Suprapubic skin (tissue), 4 donors: ENCODE data around the gene C1QTNF6. TPM values are rescaled to one million over a fixed set of nuclear protein-coding genes. Genes with fewer than 3 reads are reported as not detected.

Experiments
- DNase-seq, 2 donors: peaks; one replicate each; pipeline ENCODE4 v3.0.0-alpha.2; 2019; ENCODE audit warnings: low spot score in 2 of 2
- H3K27ac ChIP-seq: fragments of 200-600 bp; sonication (generic); one replicate; pipeline ENCODE4 v1.5.1; 2019
- H3K27me3 ChIP-seq: fragments of 200-600 bp; sonication (generic); one replicate; pipeline ENCODE4 v1.5.1; 2019
- H3K36me3 ChIP-seq: fragments of 200-600 bp; sonication (generic); one replicate; pipeline ENCODE4 v1.5.1; 2019
- H3K4me1 ChIP-seq: fragments of 200-600 bp; sonication (generic); one replicate; pipeline ENCODE4 v1.5.1; 2019
- H3K4me3 ChIP-seq: fragments of 200-600 bp; sonication (generic); one replicate; pipeline ENCODE4 v1.5.1; 2019; ENCODE audit warnings: mild to moderate bottlenecking
- H3K9me3 ChIP-seq: fragments of 200-600 bp; sonication (generic); one replicate; pipeline ENCODE4 v1.5.1; 2019
- CTCF ChIP-seq, 2 donors: fragments of 200-600 bp in 1 of 2; fragments of 450-650 bp in 1 of 2; sonication (generic) in 1 of 2; IDR thresholded peaks; one replicate each; pipeline ENCODE4 v1.5.1; 2016 to 2019; ENCODE audit warnings: antibody characterized with exemption in 2 of 2, mild to moderate bottlenecking in 1 of 2, moderate library complexity in 1 of 2
- EP300 ChIP-seq: sonication (generic); formaldehyde crosslinking; IDR thresholded peaks from one replicate; pipeline ENCODE4 v1.6.1; 2017; ENCODE audit warnings: antibody characterized with exemption
- POLR2A ChIP-seq, 2 donors: fragments of 450-650 bp; IDR thresholded peaks; one replicate each; pipeline ENCODE4 v1.6.1; 2017; ENCODE audit warnings: antibody characterized with exemption in 2 of 2, mild to moderate bottlenecking in 2 of 2, moderate library complexity in 2 of 2
- POLR2AphosphoS5 ChIP-seq, 3 donors: sonication (generic); formaldehyde crosslinking; IDR thresholded peaks; one replicate each; pipeline ENCODE4 v1.6.1; 2017; ENCODE audit warnings: antibody characterized with exemption in 3 of 3
- WGBS: methylation state at CpG from one replicate; pipeline ENCODE4 v1.1.5; 2018; 5-methylcytosine and 5-hydroxymethylcytosine counted together
- total RNA-seq, 4 donors: library from RNA; depleted of rRNA; stranded (reverse); fragments of >200 nt; gene quantifications; one replicate each; pipeline ENCODE4 v1.1.0, GENCODE V29; 2016

The C1QTNF6 gene
- total RNA-seq, 4 donors from 2014 or later = 1.2 to 8.4 (median 2.7) TPM

DNA sequence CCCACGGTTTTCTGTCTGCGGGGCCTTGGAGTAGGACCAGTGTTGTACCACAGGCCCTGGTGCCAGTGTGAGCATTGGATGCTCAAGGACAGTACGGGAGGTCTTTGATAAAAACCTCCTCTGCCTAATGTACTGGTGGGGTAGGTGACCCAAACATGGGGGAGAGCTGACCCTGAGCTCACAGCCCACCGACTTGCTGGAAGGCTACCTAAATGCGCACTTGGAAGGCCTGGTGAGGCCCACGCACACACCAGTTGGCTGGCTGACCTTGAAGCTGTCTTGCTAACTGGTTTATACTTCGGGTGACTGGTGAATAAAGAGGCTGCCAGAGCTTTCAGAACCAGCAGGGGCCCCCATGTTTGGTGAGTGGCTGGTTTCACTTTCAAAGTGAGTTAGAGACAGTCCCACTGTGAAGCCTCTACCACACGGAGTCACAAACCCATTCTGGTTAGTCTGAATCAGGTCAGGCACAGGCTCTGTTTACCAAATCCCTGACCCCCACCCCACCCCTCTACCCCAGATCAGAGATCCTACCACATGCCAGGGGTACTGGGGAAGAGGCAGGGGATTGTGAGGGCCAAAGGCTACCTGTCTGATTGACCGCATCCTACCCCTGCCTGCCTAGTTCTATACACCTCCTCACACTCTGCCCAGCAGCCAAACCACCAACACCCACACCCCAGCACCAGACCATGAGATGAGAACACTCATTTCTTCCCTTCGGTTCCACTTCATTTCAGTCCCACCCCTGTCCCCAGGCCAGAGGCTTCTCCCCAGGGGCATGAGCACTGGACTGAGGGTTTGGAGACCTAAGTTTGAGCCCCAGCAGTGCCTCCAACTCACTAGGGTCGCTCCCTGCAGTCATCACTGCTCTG is 25.6 kb downstream of the C1QTNF6 start:
- H3K27me3 ChIP-seq = peaks cover 10% of the 10 kb centered on the region
- H3K4me1 ChIP-seq = peaks cover 11% of the 10 kb centered on the region
- no peaks in the 10 kb centered on the region for H3K9me3 ChIP-seq
- H3K27ac ChIP-seq = no peak overlapping the region
- H3K36me3 ChIP-seq = no peaks in the 10 kb centered on the region
- H3K4me3 ChIP-seq = no peak overlapping the region
- 82% methylated on average over 11 of the region's 11 CpGs for WGBS
- no peak for TF ChIP-seq POLR2AphosphoS5 (IDR thresholded peaks at IDR 0.05)
- no peak for TF ChIP-seq CTCF (IDR thresholded peaks at IDR 0.05)
- TF ChIP-seq POLR2A (IDR thresholded peaks at IDR 0.05) = no peak
- TF ChIP-seq EP300 = no peak
- no peak for DNase-seq

DNA sequence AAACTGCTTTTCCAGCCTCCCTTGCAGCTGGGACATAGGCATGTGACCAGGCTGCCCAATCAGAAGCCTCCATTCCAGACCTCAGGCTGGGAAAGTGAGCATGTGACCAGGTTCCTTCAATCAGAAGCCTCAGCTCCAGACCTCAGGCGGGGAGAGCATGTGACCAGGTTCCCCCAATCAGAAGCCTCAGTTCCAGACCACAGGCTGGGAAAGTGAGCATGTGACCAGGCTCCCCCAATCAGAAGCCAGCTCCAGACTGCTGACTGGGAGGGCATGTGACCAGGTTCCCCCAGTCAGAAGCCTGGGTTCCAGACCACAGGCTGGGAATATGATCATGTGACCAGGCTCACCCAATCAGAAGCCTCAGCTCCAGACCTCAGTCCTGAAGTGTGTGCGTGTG is 26.6 kb downstream of the C1QTNF6 start:
- TF ChIP-seq POLR2A (IDR thresholded peaks at IDR 0.05) (no peak), CTCF (IDR thresholded peaks at IDR 0.05) (no peak), EP300 (no peak), POLR2AphosphoS5 (IDR thresholded peaks at IDR 0.05) (no peak)
- H3K4me3 ChIP-seq = no peak overlapping the region
- no peak for DNase-seq
- no peak overlapping the region for H3K27ac ChIP-seq
- 100% methylated on average over 2 of the region's 2 CpGs for whole genome bisulfite sequencing
- H3K36me3 ChIP-seq = no peaks in the 10 kb centered on the region
- H3K27me3 ChIP-seq = peaks cover 10% of the 10 kb centered on the region
- no peaks in the 10 kb centered on the region for H3K9me3 ChIP-seq
- peaks cover under 1% of the 10 kb centered on the region for H3K4me1 ChIP-seq

GRCh38 chr22:37160027-37160426 is 28.0 kb downstream of the C1QTNF6 start:
- H3K36me3 ChIP-seq = no peaks in the 10 kb centered on the region
- H3K27ac ChIP-seq = no peak overlapping the region
- H3K27me3 ChIP-seq = peaks cover 10% of the 10 kb centered on the region
- no peaks in the 10 kb centered on the region for H3K9me3 ChIP-seq
- H3K4me3 ChIP-seq = no peak overlapping the region
- no peaks in the 10 kb centered on the region for H3K4me1 ChIP-seq
- DNase-seq = no peak
- no peak for TF ChIP-seq EP300
- TF ChIP-seq POLR2AphosphoS5 (IDR thresholded peaks at IDR 0.05) = no peak
- TF ChIP-seq POLR2A (IDR thresholded peaks at IDR 0.05) = no peak
- TF ChIP-seq CTCF (IDR thresholded peaks at IDR 0.05) = no peak
- WGBS = 79% methylated on average over 6 of the region's 6 CpGs

DNA sequence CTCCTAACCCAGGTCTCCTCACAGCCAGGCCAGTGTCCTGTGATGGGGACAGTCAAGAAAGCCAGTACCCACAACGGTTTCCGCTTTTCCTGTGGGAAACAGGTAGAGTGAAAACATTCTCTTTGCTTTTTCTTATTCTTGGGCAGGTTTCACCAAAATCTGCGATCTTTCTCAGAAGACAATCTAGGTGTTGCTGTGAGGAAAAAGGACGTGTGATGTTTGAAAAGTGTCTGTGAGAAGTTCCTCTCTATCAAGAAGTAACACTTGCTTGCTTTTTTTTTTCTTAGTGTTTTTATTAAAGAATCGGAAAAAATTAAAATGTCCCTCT is 29.1 kb downstream of the C1QTNF6 start:
- no peak for DNase-seq
- no peaks in the 10 kb centered on the region for H3K9me3 ChIP-seq
- 76% methylated on average over 5 of the region's 5 CpGs for WGBS
- no peaks in the 10 kb centered on the region for H3K36me3 ChIP-seq
- H3K4me3 ChIP-seq = no peak overlapping the region
- no peaks in the 10 kb centered on the region for H3K4me1 ChIP-seq
- TF ChIP-seq CTCF (IDR thresholded peaks at IDR 0.05) = no peak
- no peak for TF ChIP-seq POLR2A (IDR thresholded peaks at IDR 0.05)
- no peak for TF ChIP-seq POLR2AphosphoS5 (IDR thresholded peaks at IDR 0.05)
- TF ChIP-seq EP300 = no peak
- H3K27ac ChIP-seq = no peak overlapping the region
- peaks cover 10% of the 10 kb centered on the region for H3K27me3 ChIP-seq

DNA sequence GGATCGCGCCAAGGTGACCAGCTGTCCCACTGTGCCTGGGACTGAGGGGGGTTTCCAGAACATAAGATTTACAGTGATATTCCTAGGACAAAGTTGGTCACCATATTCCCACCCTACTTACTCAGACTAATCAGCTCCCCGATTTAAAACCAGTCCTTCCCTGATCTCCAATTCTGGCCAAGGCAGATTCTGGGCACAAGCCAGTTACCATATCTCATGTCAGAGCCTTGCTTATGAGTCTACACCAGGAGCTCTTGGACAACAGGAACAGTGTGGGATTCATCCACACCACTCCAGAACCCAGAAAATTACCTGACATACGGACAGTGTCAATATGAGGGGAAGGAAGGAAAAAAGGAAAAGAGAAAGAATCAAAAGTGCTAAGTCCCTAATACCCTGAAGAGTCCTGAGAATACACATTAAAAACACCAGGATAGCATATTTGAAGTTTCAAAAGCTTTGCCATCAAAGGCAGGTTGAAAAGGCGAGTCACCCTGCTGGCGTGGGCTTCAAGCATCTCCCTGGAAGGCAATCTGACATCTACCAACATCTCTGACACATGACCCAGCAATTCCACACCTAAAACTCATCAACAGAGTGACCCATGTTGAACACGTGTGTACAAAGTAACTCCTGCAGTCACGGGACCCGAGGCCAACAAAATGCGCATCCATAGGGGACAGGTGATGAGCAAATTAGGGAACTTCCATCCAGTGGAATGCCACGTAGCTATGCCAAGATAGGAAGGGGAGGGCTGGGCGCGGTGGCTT is 30.3 kb downstream of the C1QTNF6 start:
- H3K9me3 ChIP-seq = no peaks in the 10 kb centered on the region
- H3K27ac ChIP-seq = no peak overlapping the region
- H3K36me3 ChIP-seq = no peaks in the 10 kb centered on the region
- no peaks in the 10 kb centered on the region for H3K4me1 ChIP-seq
- H3K4me3 ChIP-seq = no peak overlapping the region
- whole genome bisulfite sequencing = 50% methylated on average over 13 of the region's 13 CpGs
- H3K27me3 ChIP-seq = peaks cover 10% of the 10 kb centered on the region
- no peak for TF ChIP-seq POLR2A (IDR thresholded peaks at IDR 0.05)
- no peak for TF ChIP-seq CTCF (IDR thresholded peaks at IDR 0.05)
- no peak for TF ChIP-seq POLR2AphosphoS5 (IDR thresholded peaks at IDR 0.05)
- no peak for TF ChIP-seq EP300
- DNase-seq = no peak
